Muscle layer of colon (tissue), 2 donors: ENCODE measurements around the gene LARP6.
"Not testable (repeated sequence)": the region's sequence is repeated elsewhere in the genome, so short reads cannot be mapped to it uniquely, and the experiment has no call there.

Experiments used
- H3K27ac ChIP-seq: one replicate; pipeline ENCODE4 v1.7.0; 2013; ENCODE audit warnings: low read depth, mild to moderate bottlenecking, low read length, moderate library complexity
- H3K27me3 ChIP-seq, 2 donors: one replicate each; pipeline ENCODE4 v1.7.0; 2013; ENCODE audit warnings: low read length in 2 of 2, mild to moderate bottlenecking in 2 of 2; ENCODE audit not compliant: insufficient read depth in 2 of 2, control insufficient read depth in 1 of 2
- H3K36me3 ChIP-seq: one replicate; pipeline ENCODE4 v1.7.0; 2013; ENCODE audit warnings: mild to moderate bottlenecking, low read length; ENCODE audit not compliant: insufficient read depth
- H3K4me1 ChIP-seq: one replicate; pipeline ENCODE4 v1.7.0; 2013; ENCODE audit warnings: mild to moderate bottlenecking, low read length; ENCODE audit not compliant: insufficient read depth
- H3K4me3 ChIP-seq, 2 donors: one replicate each; pipeline ENCODE4 v1.7.0; 2013; ENCODE audit warnings: low read length in 2 of 2, low read depth in 1 of 2, mild to moderate bottlenecking in 1 of 2, moderate library complexity in 1 of 2
- H3K9ac ChIP-seq: one replicate; pipeline ENCODE4 v1.7.0; 2013; ENCODE audit warnings: low read length
- H3K9me3 ChIP-seq: one replicate; pipeline ENCODE4 v1.7.0; 2013; ENCODE audit warnings: mild to moderate bottlenecking, low read length
- donor health status: abdominal sarcoma.
- donor health status: Adenocarcinoma of cecum.

The LARP6 gene

DNA sequence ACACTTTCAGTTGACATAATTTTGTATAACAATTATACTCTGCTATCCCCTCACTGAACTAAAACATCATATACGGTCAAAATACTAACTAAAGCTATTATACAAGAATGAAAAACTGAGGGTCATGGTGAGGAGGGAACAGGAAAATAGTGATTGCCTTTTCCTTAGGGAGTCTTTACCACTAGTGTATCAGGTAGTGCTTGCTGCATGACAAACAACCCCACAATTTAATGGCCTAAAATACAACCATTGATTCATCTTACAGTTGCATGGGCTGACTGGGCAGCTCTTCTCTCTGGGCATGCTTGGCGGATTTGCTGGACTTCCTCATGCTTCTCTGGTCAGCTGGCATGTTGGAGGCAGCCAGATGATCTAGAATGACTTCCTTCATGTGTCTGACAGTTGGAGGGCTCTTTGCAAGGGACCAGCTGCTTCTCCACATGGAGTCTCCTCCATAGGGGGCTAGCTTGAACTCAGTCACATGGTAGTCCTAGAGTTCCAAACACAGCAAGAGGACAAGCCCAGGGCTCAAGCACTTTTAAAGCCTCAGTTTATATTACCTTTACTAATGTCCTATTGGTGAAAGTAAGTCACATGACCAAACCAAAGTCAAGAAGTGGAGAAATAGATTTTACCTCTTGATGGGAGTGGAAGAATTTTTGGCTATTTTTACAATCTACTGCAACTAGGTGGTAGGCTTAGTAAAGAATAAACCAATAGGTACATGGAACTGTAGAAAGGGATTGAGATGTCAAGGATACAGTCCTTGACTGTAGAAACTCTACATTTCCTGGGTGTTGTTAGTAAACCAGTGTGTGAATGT, 19.5 kb upstream of the LARP6 start:
- H3K36me3 ChIP-seq: no peaks in the 10 kb centered on the region
- no peak overlapping the region for H3K9ac ChIP-seq
- no peaks in the 10 kb centered on the region for H3K9me3 ChIP-seq
- peaks cover 6% of the 10 kb centered on the region for H3K4me1 ChIP-seq
- H3K27me3 ChIP-seq: no peaks in the 10 kb centered on the region
- H3K27ac ChIP-seq: no peak overlapping the region
- H3K4me3 ChIP-seq: no peak overlapping the region

DNA sequence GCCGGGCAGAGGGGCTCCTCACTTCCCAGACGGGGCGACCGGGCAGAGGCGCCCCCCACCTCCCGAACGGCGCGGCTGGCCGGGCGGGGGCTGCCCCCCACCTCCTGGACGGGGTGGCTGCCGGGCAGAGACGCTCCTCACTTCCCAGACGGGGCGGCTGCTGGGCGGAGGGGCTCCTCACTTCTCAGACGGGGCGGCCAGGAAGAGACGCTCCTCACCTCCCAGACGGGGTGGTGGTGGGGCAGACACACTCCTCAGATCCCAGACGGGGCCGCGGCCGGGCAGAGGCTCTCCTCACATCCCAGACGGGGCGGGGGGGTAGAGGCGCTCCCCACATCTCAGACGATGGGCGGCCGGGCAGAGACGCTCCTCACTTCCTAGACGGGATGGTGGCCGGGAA, 17.5 kb upstream of the LARP6 start:
- not testable (repeated sequence) for H3K27ac ChIP-seq

DNA sequence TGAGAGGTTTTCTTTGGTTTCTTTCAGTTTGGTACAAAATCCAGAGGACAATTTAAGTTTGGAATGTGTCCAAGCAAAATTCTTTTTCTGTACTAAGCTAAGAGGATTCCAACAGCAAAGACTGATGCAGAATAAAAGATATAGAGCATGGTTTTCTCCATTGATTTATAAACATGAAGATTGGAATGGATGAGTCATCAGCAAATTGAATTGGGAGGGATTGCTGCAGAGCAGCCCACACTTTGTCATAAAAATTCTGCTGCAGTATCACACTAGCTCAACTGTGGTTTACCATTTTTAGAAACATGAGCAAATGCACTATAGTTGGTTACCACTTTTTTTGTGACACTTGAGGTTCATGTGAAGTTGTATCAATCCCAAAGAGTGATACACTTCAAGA, 16.1 kb upstream of the LARP6 start:
- no peak overlapping the region for H3K9ac ChIP-seq
- H3K4me3 ChIP-seq: no peak overlapping the region
- H3K4me1 ChIP-seq: peaks cover 17% of the 10 kb centered on the region
- no peaks in the 10 kb centered on the region for H3K9me3 ChIP-seq
- no peak overlapping the region for H3K27ac ChIP-seq
- no peaks in the 10 kb centered on the region for H3K36me3 ChIP-seq
- H3K27me3 ChIP-seq: no peaks in the 10 kb centered on the region

More for the DNA sequence above, 17.5 kb upstream of the LARP6 start:
- H3K9me3 ChIP-seq, H3K9ac ChIP-seq, H3K4me3 ChIP-seq, H3K27me3 ChIP-seq, H3K36me3 ChIP-seq: not testable (repeated sequence)
- peaks cover 17% of the 10 kb centered on the region for H3K4me1 ChIP-seq

DNA sequence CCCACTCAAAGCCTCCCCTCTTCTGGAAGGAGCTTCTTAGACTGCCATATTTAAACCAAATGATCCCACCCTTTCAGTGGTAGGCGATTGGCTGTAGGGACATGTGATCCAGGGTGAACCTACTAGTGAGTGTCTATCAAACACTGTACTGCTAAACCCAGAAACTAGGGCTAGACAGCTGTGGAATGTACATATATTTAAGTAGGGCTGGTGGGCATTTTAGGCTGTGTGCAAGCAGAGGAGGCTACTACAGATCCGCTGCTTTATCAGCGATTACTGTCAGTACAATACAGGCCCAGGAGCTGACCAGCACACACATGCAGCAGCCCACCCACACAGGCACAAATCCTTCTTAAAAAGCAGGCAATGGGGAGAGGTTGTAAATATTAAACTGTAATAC, 15.4 kb upstream of the LARP6 start:
- Histone ChIP-seq H3K4me3 (no peak overlapping the region), H3K9ac (no peak overlapping the region), H3K36me3 (no peaks in the 10 kb centered on the region), H3K4me1 (peaks cover 17% of the 10 kb centered on the region), H3K27me3 (no peaks in the 10 kb centered on the region), H3K9me3 (no peaks in the 10 kb centered on the region), H3K27ac (no peak overlapping the region)

DNA sequence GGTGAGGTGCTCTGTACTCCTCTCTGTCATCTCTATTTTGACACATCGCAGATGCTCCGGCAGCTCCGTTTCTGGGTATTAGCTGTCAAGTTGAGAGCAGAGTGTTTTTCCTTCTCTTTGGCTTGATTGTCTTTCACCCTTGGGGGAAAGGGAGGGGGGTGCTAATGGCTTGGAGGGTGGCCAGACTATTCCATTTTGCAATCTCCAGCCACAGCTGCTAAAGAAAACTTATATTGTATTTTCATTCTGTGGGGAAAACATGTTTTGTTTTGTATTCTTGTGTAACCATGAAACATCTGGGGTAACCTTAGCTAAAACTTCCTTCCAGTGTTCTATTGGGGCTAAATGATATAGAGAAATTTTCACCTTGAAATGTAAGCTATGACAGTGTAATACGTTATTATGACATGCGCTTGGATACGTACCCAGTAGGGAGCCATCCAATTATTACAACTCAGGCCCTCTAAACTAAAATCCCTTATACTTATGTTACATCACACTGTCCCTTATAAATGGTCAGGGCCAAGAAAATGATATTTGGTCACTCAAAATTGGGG, 14.0 kb upstream of the LARP6 start:
- Histone ChIP-seq H3K9me3 (no peaks in the 10 kb centered on the region), H3K9ac (no peak overlapping the region), H3K27ac (no peak overlapping the region), H3K27me3 (no peaks in the 10 kb centered on the region), H3K4me3 (no peak overlapping the region), H3K4me1 (peaks cover 17% of the 10 kb centered on the region), H3K36me3 (no peaks in the 10 kb centered on the region)

- Histone ChIP-seq H3K9me3 (no peaks in the 10 kb centered on the region), H3K4me1 (peaks cover 17% of the 10 kb centered on the region), H3K4me3 (no peak overlapping the region), H3K27me3 (no peaks in the 10 kb centered on the region), H3K27ac (no peak overlapping the region), H3K9ac (no peak overlapping the region), H3K36me3 (no peaks in the 10 kb centered on the region)
Measured at GRCh38 chr15:70866982-70867641, 13.2 kb upstream of the LARP6 start.

GRCh38 chr15:70863450-70864218, 9.7 kb upstream of the LARP6 start:
- peaks cover 11% of the 10 kb centered on the region for H3K4me1 ChIP-seq
- H3K9ac ChIP-seq: no peak overlapping the region
- no peak overlapping the region for H3K27ac ChIP-seq

GRCh38 chr15:70859998-70860397, 6.0 kb upstream of the LARP6 start:
- H3K4me3 ChIP-seq: no peak overlapping the region
- no peaks in the 10 kb centered on the region for H3K36me3 ChIP-seq
- H3K27me3 ChIP-seq: no peaks in the 10 kb centered on the region
- H3K9me3 ChIP-seq: no peaks in the 10 kb centered on the region
- H3K4me1 ChIP-seq: peaks cover 14% of the 10 kb centered on the region
- H3K9ac ChIP-seq: no peak overlapping the region
- H3K27ac ChIP-seq: no peak overlapping the region

More at GRCh38 chr15:70863450-70864218, 9.7 kb upstream of the LARP6 start:
- Histone ChIP-seq H3K27me3 (no peaks in the 10 kb centered on the region), H3K36me3 (no peaks in the 10 kb centered on the region), H3K9me3 (no peaks in the 10 kb centered on the region), H3K4me3 (no peak overlapping the region)

- H3K36me3 ChIP-seq: no peaks in the 10 kb centered on the region
- no peaks in the 10 kb centered on the region for H3K9me3 ChIP-seq
- H3K27me3 ChIP-seq: no peaks in the 10 kb centered on the region
- H3K27ac ChIP-seq: no peak overlapping the region
- peaks cover 18% of the 10 kb centered on the region for H3K4me1 ChIP-seq
- no peak overlapping the region for H3K9ac ChIP-seq
- H3K4me3 ChIP-seq: no peak overlapping the region
Measured at GRCh38 chr15:70859322-70859908, 5.5 kb upstream of the LARP6 start.

DNA sequence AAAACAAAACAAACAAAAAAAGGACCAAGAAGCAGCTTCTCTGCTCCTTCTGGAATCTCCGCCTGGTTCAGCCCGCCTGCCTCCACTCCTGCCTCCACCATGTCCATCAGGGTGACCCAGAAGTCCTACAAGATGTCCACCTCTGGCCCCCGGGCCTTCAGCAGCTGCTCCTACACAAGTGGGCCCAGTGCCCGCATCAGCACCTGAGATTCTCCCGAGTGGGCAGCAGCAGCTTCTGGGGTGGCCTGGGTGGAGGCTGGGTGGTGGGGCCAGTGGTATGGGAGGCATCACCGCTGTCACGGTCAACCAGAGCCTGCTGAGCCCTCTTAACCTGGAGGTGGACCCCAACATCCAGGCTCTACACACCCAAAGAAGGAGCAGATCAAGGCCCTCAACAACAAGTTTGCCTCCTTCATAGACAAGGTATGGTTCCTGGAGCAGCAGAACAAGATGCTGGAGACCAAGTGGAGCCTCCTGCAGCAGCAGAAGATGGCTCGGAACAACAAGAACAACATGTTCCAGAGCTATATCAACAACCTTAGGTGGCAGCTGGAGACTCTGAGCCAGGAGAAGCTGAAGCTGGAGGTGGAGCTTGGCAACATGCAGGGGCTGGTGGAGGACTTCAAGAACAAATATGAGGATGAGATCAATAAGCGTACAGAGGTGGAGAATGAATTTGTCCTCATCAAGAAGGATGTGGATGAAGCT, 4.8 kb upstream of the LARP6 start:
- not testable (repeated sequence) for H3K36me3 ChIP-seq, H3K4me3 ChIP-seq, H3K9me3 ChIP-seq, H3K27ac ChIP-seq, H3K27me3 ChIP-seq, H3K9ac ChIP-seq
- H3K4me1 ChIP-seq: peaks cover 19% of the 10 kb centered on the region
